HG03108 (cell line): ENCODE data around the gene ERCC5.

Experiments
- ATAC-seq: cut with Tn5 transposase; IDR thresholded peaks from one replicate; pipeline ENCODE4 v1.9.1; 2021; ENCODE audit warnings: moderate library complexity; ENCODE audit not compliant: unreplicated experiment

Gene ERCC5

GRCh38 chr13:102839462-102839861 is 6.4 kb upstream of the ERCC5 start:
- no peak for ATAC-seq

- ATAC-seq = peak; percentile 11
Measured at GRCh38 chr13:102845289-102845629, 573 bp upstream of the ERCC5 start.

GRCh38 chr13:102846261-102847015 is 606 bp downstream of the ERCC5 start:
- ATAC-seq = peak; percentile 26

- no peak for ATAC-seq
Measured at GRCh38 chr13:102847272-102848234, 1.7 kb downstream of the ERCC5 start.

- no peak for ATAC-seq
Measured at GRCh38 chr13:102848956-102849355, 3.1 kb downstream of the ERCC5 start.

- no peak for ATAC-seq
Measured at GRCh38 chr13:102852556-102852955, 6.7 kb downstream of the ERCC5 start.

- ATAC-seq = no peak
Measured at GRCh38 chr13:102854675-102855074, 8.8 kb downstream of the ERCC5 start.

GRCh38 chr13:102856557-102856956 is 10.7 kb downstream of the ERCC5 start:
- ATAC-seq = no peak

- no peak for ATAC-seq
Measured at GRCh38 chr13:102862624-102863210, 16.9 kb downstream of the ERCC5 start.

GRCh38 chr13:102863590-102863989 is 17.8 kb downstream of the ERCC5 start:
- no peak for ATAC-seq

GRCh38 chr13:102868366-102868936 is 22.6 kb downstream of the ERCC5 start:
- ATAC-seq = no peak

- ATAC-seq = peak; percentile 19
Measured at GRCh38 chr13:102869948-102870676, 24.3 kb downstream of the ERCC5 start.

- peak; percentile 60 for ATAC-seq
Measured at GRCh38 chr13:102870677-102871415, 25.0 kb downstream of the ERCC5 start.

GRCh38 chr13:102872131-102872530 is 26.3 kb downstream of the ERCC5 start:
- ATAC-seq = no peak

- no peak for ATAC-seq
Measured at GRCh38 chr13:102872531-102872930, 26.7 kb downstream of the ERCC5 start.

- ATAC-seq = no peak
Measured at GRCh38 chr13:102873653-102874052, 27.8 kb downstream of the ERCC5 start.

GRCh38 chr13:102875256-102875655 is 29.4 kb downstream of the ERCC5 start:
- no peak for ATAC-seq

GRCh38 chr13:102877303-102877702 is 31.5 kb downstream of the ERCC5 start:
- no peak for ATAC-seq

- no peak for ATAC-seq
Measured at GRCh38 chr13:102878481-102878880, 32.6 kb downstream of the ERCC5 start.
